Skeletal muscle satellite cell (primary cell): Measurements from ENCODE around the gene SLC24A5.

ENCODE experiments used
- H3K27me3 ChIP-seq: 2 replicates; pipeline ENCODE4 v1.7.0; 2013; ENCODE audit warnings: low read length; ENCODE audit not compliant: control insufficient read depth, insufficient read depth
- H3K36me3 ChIP-seq: 2 replicates; pipeline ENCODE4 v1.7.0; 2013; ENCODE audit warnings: mild to moderate bottlenecking, control low read depth, low read length; ENCODE audit not compliant: insufficient read depth
- H3K4me1 ChIP-seq: 2 replicates; pipeline ENCODE4 v1.7.0; 2013; ENCODE audit warnings: low read length; ENCODE audit not compliant: control insufficient read depth, insufficient read depth
- H3K4me2 ChIP-seq: 2 replicates; pipeline ENCODE4 v1.7.0; 2013; ENCODE audit warnings: mild to moderate bottlenecking, low read length
- H3K4me3 ChIP-seq: 2 replicates; pipeline ENCODE4 v1.7.0; 2013; ENCODE audit warnings: low read length
- H3K9ac ChIP-seq: 2 replicates; pipeline ENCODE4 v1.7.0; 2013; ENCODE audit warnings: mild to moderate bottlenecking, low read depth, low read length, moderate library complexity
- H3K9me3 ChIP-seq: replicated peaks from 2 replicates; pipeline ENCODE4 v1.7.0; 2013; ENCODE audit warnings: mild to moderate bottlenecking, control low read depth, low read length

SLC24A5 gene

DNA sequence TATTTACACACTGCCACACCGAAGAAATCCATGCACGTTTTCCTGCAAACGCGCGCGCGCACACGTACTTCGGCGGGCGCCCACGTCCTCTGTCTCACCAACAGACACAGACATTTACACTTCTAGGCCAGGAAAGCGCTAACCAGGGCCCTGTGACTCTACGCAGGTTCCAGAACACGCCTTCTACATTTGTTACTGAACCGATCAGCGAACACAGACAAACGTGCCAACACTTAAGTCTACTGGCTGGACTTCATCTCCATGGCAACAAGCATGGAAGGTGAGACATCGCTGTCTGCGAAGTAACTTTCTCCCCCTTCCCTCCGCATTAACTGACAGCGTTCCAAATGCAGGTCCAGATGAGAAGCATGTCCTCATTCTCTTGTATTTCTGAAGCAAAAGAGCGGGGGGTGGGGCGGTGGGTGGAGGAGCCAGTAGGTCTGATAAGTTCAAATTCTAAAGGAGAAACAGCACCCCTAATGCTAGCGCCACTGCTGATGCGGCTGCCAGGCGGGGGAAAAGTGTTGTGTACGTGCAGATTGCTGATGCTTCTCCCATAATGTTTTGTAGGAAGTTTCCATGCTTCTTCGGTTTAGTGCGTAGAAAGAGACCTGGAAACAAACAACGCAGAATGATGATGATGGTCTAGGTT, 70.9 kb downstream of the SLC24A5 start, which contains the start of gene CTXN2:
TSS of gene CTXN2 (plus strand) at position 92 of the 652 bp plus-strand sequence. CDS start 9,636 bp downstream, outside the sequence.
- Histone ChIP-seq H3K36me3 (no peaks in the 10 kb centered on the region), H3K9ac (no peak within 1 kb of the TSS), H3K4me2 (peak within 1 kb of the TSS; percentile 54), H3K9me3 (no peaks in the 10 kb centered on the region), H3K4me3 (no peak within 1 kb of the TSS), H3K4me1 (no peaks in the 10 kb centered on the region), H3K27me3 (peaks cover 10% of the 10 kb centered on the region)
